SJCRH30 (cell line): Measurements from ENCODE around the gene KHDC1. TPM values are rescaled to one million over a fixed set of nuclear protein-coding genes. Genes with fewer than 3 reads are reported as not detected.
"Not testable (repeated sequence)": the region's sequence is repeated elsewhere in the genome, so short reads cannot be mapped to it uniquely, and the experiment has no call there.

ENCODE experiments used
- DNase-seq, 2 experiments: peaks; one replicate each; pipeline ENCODE4 v3.0.0-alpha.2; 2015 to 2020
- H3K27ac ChIP-seq: fragments of 250-450 bp; sonication (Bioruptor Pico); 2 replicates; pipeline ENCODE4 v1.5.1; 2020; ENCODE audit warnings: mild to moderate bottlenecking, moderate library complexity
- H3K27me3 ChIP-seq: fragments of 250-450 bp; sonication (Bioruptor Pico); 2 replicates; pipeline ENCODE4 v1.5.1; 2020; ENCODE audit warnings: mild to moderate bottlenecking, moderate library complexity
- H3K36me3 ChIP-seq: fragments of 250-450 bp; sonication (Bioruptor Pico); 2 replicates; pipeline ENCODE4 v1.5.1; 2020; ENCODE audit warnings: mild to moderate bottlenecking, moderate library complexity
- H3K4me1 ChIP-seq: fragments of 250-450 bp; sonication (Bioruptor Pico); 2 replicates; pipeline ENCODE4 v1.5.1; 2020; ENCODE audit warnings: mild to moderate bottlenecking, moderate library complexity
- H3K4me3 ChIP-seq: fragments of 250-450 bp; sonication (Bioruptor Pico); 2 replicates; pipeline ENCODE4 v1.5.1; 2020; ENCODE audit warnings: mild to moderate bottlenecking, moderate library complexity
- H3K9me3 ChIP-seq: fragments of 250-450 bp; sonication (Bioruptor Pico); replicated peaks from 2 replicates; pipeline ENCODE4 v1.5.1; 2020; ENCODE audit warnings: mild to moderate bottlenecking, moderate library complexity
- total RNA-seq: library from RNA; depleted of rRNA; stranded (reverse); fragments of >200 nt; shearing (Covaris generic); gene quantifications from 2 replicates; pipeline ENCODE4 v1.2.3, GENCODE V29; 2014; rRNA removed

The KHDC1 gene
- total RNA-seq, 1 experiment from 2014 or later, result not detected

- H3K27ac ChIP-seq, result no peak overlapping the region
- H3K4me1 ChIP-seq, result no peaks in the 10 kb centered on the region
- H3K36me3 ChIP-seq, result no peaks in the 10 kb centered on the region
- no peaks in the 10 kb centered on the region for H3K9me3 ChIP-seq
- no peak overlapping the region for H3K4me3 ChIP-seq
- DNase-seq, result no peak
- no peaks in the 10 kb centered on the region for H3K27me3 ChIP-seq
Observed at GRCh38 chr6:73227606-73228255, 35.3 kb downstream of the KHDC1 start.

- Histone ChIP-seq H3K27ac (no peak within 1 kb of the TSS), H3K9me3 (no peaks in the 10 kb centered on the region), H3K36me3 (no peaks in the 10 kb centered on the region), H3K4me3 (no peak within 1 kb of the TSS), H3K27me3 (no peaks in the 10 kb centered on the region), H3K4me1 (no peaks in the 10 kb centered on the region)
- DNase-seq, result no peak
Observed at GRCh38 chr6:73225396-73225795, 37.6 kb downstream of the KHDC1 start, which contains the start of gene KHDC1L. Gene KHDC1L, minus strand, starts transcription at chr6:73225496. Its CDS starts 88 bp downstream, at chr6:73225408.

GRCh38 chr6:73216859-73217258 lies 46.1 kb downstream of the KHDC1 start:
- no peak overlapping the region for H3K4me3 ChIP-seq
- no peak overlapping the region for H3K27ac ChIP-seq
- H3K36me3 ChIP-seq, result no peaks in the 10 kb centered on the region
- H3K4me1 ChIP-seq, result no peaks in the 10 kb centered on the region
- no peak for DNase-seq
- no peaks in the 10 kb centered on the region for H3K27me3 ChIP-seq
- no peaks in the 10 kb centered on the region for H3K9me3 ChIP-seq

- Histone ChIP-seq H3K36me3 (no peaks in the 10 kb centered on the region), H3K4me3 (no peak overlapping the region), H3K9me3 (no peaks in the 10 kb centered on the region), H3K27me3 (no peaks in the 10 kb centered on the region), H3K4me1 (no peaks in the 10 kb centered on the region), H3K27ac (no peak overlapping the region)
- DNase-seq, result no peak
Observed at GRCh38 chr6:73209117-73209516, 53.9 kb downstream of the KHDC1 start.

GRCh38 chr6:73207221-73207837 lies 55.7 kb downstream of the KHDC1 start:
- Histone ChIP-seq H3K4me1 (no peaks in the 10 kb centered on the region), H3K4me3 (no peak overlapping the region), H3K27me3 (no peaks in the 10 kb centered on the region), H3K27ac (no peak overlapping the region), H3K36me3 (no peaks in the 10 kb centered on the region), H3K9me3 (no peaks in the 10 kb centered on the region)
- DNase-seq, result no peak

- H3K9me3 ChIP-seq, result no peaks in the 10 kb centered on the region
- DNase-seq, result no peak
- no peak overlapping the region for H3K27ac ChIP-seq
- H3K4me1 ChIP-seq, result no peaks in the 10 kb centered on the region
- peaks cover 3% of the 10 kb centered on the region; the same call in 1 of the 2 replicates for H3K27me3 ChIP-seq
- H3K36me3 ChIP-seq, result no peaks in the 10 kb centered on the region
- no peak overlapping the region for H3K4me3 ChIP-seq
Observed at GRCh38 chr6:73204252-73204651, 58.7 kb downstream of the KHDC1 start.

- DNase-seq, result no peak
- H3K27me3 ChIP-seq, result peaks cover 3% of the 10 kb centered on the region; the same call in 1 of the 2 replicates
Observed at GRCh38 chr6:73203098-73203497, 59.9 kb downstream of the KHDC1 start.

GRCh38 chr6:73200735-73201134 lies 62.3 kb downstream of the KHDC1 start:
- Histone ChIP-seq H3K9me3 (no peaks in the 10 kb centered on the region), H3K27me3 (peaks cover 3% of the 10 kb centered on the region), H3K36me3 (no peaks in the 10 kb centered on the region), H3K4me3 (no peak overlapping the region), H3K27ac (no peak overlapping the region), H3K4me1 (no peaks in the 10 kb centered on the region)
- DNase-seq, result no peak

More at GRCh38 chr6:73203098-73203497, 59.9 kb downstream of the KHDC1 start:
- Histone ChIP-seq H3K9me3 (no peaks in the 10 kb centered on the region), H3K4me3 (no peak overlapping the region), H3K4me1 (no peaks in the 10 kb centered on the region), H3K27ac (no peak overlapping the region), H3K36me3 (no peaks in the 10 kb centered on the region)

- no peaks in the 10 kb centered on the region for H3K4me1 ChIP-seq
- no peak for DNase-seq
- no peak overlapping the region for H3K27ac ChIP-seq
- no peaks in the 10 kb centered on the region for H3K36me3 ChIP-seq
- no peak overlapping the region for H3K4me3 ChIP-seq
- H3K27me3 ChIP-seq, result peaks cover 3% of the 10 kb centered on the region
- no peaks in the 10 kb centered on the region for H3K9me3 ChIP-seq
Observed at GRCh38 chr6:73200247-73200646, 62.7 kb downstream of the KHDC1 start.

- H3K36me3 ChIP-seq, result no peaks in the 10 kb centered on the region
- no peaks in the 10 kb centered on the region; the same call in 1 of the 2 replicates for H3K27me3 ChIP-seq
- no peaks in the 10 kb centered on the region for H3K4me1 ChIP-seq
- no peak overlapping the region for H3K27ac ChIP-seq
- no peaks in the 10 kb centered on the region for H3K9me3 ChIP-seq
- DNase-seq, result no peak
- no peak overlapping the region for H3K4me3 ChIP-seq
Observed at GRCh38 chr6:73194744-73195143, 68.3 kb downstream of the KHDC1 start.

- not testable (repeated sequence) for H3K36me3 ChIP-seq, H3K27ac ChIP-seq, H3K9me3 ChIP-seq, H3K27me3 ChIP-seq, H3K4me3 ChIP-seq, DNase-seq, H3K4me1 ChIP-seq
Observed at GRCh38 chr6:73193302-73193701, 69.7 kb downstream of the KHDC1 start.

Other genes starting within 250 kb of the KHDC1 start
- gene KHDC1L, start 37.7 kb downstream of the KHDC1 start, total RNA-seq, result not detected in 2 replicates
- gene DPPA5, start 91.1 kb upstream of the KHDC1 start, total RNA-seq, result not detected in 2 replicates
- gene KHDC3L, start 99.5 kb upstream of the KHDC1 start, total RNA-seq, result not detected in 2 replicates
- not detected in 2 replicates for gene OOEP, start 106.7 kb upstream of the KHDC1 start, total RNA-seq
- gene DDX43, start 131.6 kb upstream of the KHDC1 start, total RNA-seq, result not detected in 2 replicates
- gene CGAS, start 189.1 kb upstream of the KHDC1 start, total RNA-seq, result 16.5 and 17.9 TPM in 2 replicates
- gene MTO1, start 198.5 kb upstream of the KHDC1 start, total RNA-seq, result 26.9 and 41.1 TPM in 2 replicates